GM18498 (cell line): ENCODE measurements around the gene CHRNG.

Source experiments
- ATAC-seq: cut with Tn5 transposase; IDR thresholded peaks from one replicate; pipeline ENCODE4 v1.9.1; 2021; ENCODE audit warnings: mild to moderate bottlenecking, moderate library complexity; ENCODE audit not compliant: unreplicated experiment

The CHRNG gene

GRCh38 chr2:232505856-232506255 lies 33.6 kb upstream of the CHRNG start:
- no peak for ATAC-seq

GRCh38 chr2:232506709-232507108 lies 32.8 kb upstream of the CHRNG start:
- ATAC-seq: no peak

- ATAC-seq: no peak
Measured at GRCh38 chr2:232508251-232508650, 31.2 kb upstream of the CHRNG start.

GRCh38 chr2:232511336-232511890 lies 28.1 kb upstream of the CHRNG start:
- ATAC-seq: no peak

- no peak for ATAC-seq
Measured at GRCh38 chr2:232512602-232513001, 26.9 kb upstream of the CHRNG start.

- no peak for ATAC-seq
Measured at GRCh38 chr2:232513353-232513752, 26.1 kb upstream of the CHRNG start.

GRCh38 chr2:232515639-232516038 lies 23.9 kb upstream of the CHRNG start:
- ATAC-seq: no peak

GRCh38 chr2:232516551-232516950 lies 22.9 kb upstream of the CHRNG start:
- no peak for ATAC-seq

GRCh38 chr2:232518844-232519243 lies 20.6 kb upstream of the CHRNG start:
- ATAC-seq: no peak

- no peak for ATAC-seq
Measured at GRCh38 chr2:232519581-232520438, 19.7 kb upstream of the CHRNG start, which contains the start of gene PRSS56. PRSS56 (plus strand) TSS chr2:232520388; CDS start chr2:232520599, 211 bp downstream.

GRCh38 chr2:232520489-232520888 lies 19.0 kb upstream of the CHRNG start:
- ATAC-seq: no peak

GRCh38 chr2:232521098-232521497 lies 18.4 kb upstream of the CHRNG start:
- no peak for ATAC-seq

GRCh38 chr2:232521959-232522622 lies 17.4 kb upstream of the CHRNG start:
- ATAC-seq: no peak

GRCh38 chr2:232522623-232523401 lies 16.7 kb upstream of the CHRNG start:
- no peak for ATAC-seq

GRCh38 chr2:232523402-232523681 lies 16.1 kb upstream of the CHRNG start:
- ATAC-seq: no peak

GRCh38 chr2:232523682-232524597 lies 15.6 kb upstream of the CHRNG start:
- no peak for ATAC-seq

- no peak for ATAC-seq
Measured at GRCh38 chr2:232524771-232525170, 14.7 kb upstream of the CHRNG start.

GRCh38 chr2:232525199-232525598 lies 14.3 kb upstream of the CHRNG start:
- no peak for ATAC-seq

- no peak for ATAC-seq
Measured at GRCh38 chr2:232525791-232526371, 13.6 kb upstream of the CHRNG start, which contains the start of gene CHRND. CHRND (plus strand) TSS chr2:232526160; CDS start chr2:232526216, 56 bp downstream.
